ENCODE measurements around the gene ALKBH5.

- no peak for TF ChIP-seq PBX3 (IDR thresholded peaks at IDR 0.05)
- no peak for TF ChIP-seq YY1 (IDR thresholded peaks at IDR 0.05; ENCODE audit: low read depth)
- TF ChIP-seq EZH2phosphoT487 (IDR thresholded peaks at IDR 0.05; ENCODE audit: borderline replicate concordance, low read depth), result no peak
- no peak for TF ChIP-seq ELF1 (IDR thresholded peaks at IDR 0.05)
- no peak for TF ChIP-seq MAX (IDR thresholded peaks at IDR 0.05; ENCODE audit: low read depth)
- no peak for TF ChIP-seq ZBTB33 (IDR thresholded peaks at IDR 0.05; ENCODE audit: borderline replicate concordance, low read depth)
These were observed 2.3 kb upstream of the ALKBH5 start for GRCh38 chr17:18181358-18181757.
